SU-DHL-6 (cell line): Measurements from ENCODE around the gene WWOX.

Source experiments
- H2AFZ ChIP-seq: fragments of 200-600 bp; sonication (generic); 2 replicates; pipeline ENCODE4 v1.6.1; 2014; ENCODE audit warnings: low read depth, mild to moderate bottlenecking, moderate library complexity, mixed read lengths, antibody characterized with exemption, low read length; ENCODE audit not compliant: severe bottlenecking
- H3F3A ChIP-seq: fragments of 200-600 bp; shearing (Covaris generic); 2 replicates; pipeline ENCODE4 v1.6.0; 2016; ENCODE audit warnings: antibody characterized with exemption, mild to moderate bottlenecking; ENCODE audit not compliant: insufficient read depth
- H3K27ac ChIP-seq: fragments of 200-600 bp; sonication (generic); 2 replicates; pipeline ENCODE4 v1.5.1; 2016; ENCODE audit warnings: low read depth, mild to moderate bottlenecking, low read length, moderate library complexity, mixed read lengths
- H3K27me3 ChIP-seq: fragments of 200-600 bp; sonication (generic), shearing (Covaris generic); 2 replicates; pipeline ENCODE4 v1.6.0; 2014; ENCODE audit warnings: mild to moderate bottlenecking, low read length
- H3K36me3 ChIP-seq: fragments of 200-600 bp; sonication (generic); 2 replicates; pipeline ENCODE4 v1.6.1; 2014; ENCODE audit warnings: mild to moderate bottlenecking, low read length, mixed read lengths
- H3K4me2 ChIP-seq: fragments of 300-600, 200-600 bp; shearing (Covaris generic), sonication (generic); 2 replicates; pipeline ENCODE4 v1.6.0; 2014; ENCODE audit warnings: low read length, low read depth, mild to moderate bottlenecking; ENCODE audit not compliant: poor library complexity, severe bottlenecking
- H3K4me3 ChIP-seq: fragments of 200-600 bp; sonication (generic); 2 replicates; pipeline ENCODE4 v1.5.1; 2014; ENCODE audit warnings: antibody characterized with exemption, low read length, mild to moderate bottlenecking, mixed read lengths; ENCODE audit not compliant: insufficient read depth, poor library complexity, severe bottlenecking
- H3K79me2 ChIP-seq: fragments of 200-600 bp; sonication (generic); 2 replicates; pipeline ENCODE4 v1.6.1; 2014; ENCODE audit warnings: mild to moderate bottlenecking, low read length, moderate library complexity; ENCODE audit not compliant: insufficient read depth
- H3K9ac ChIP-seq: fragments of 200-600 bp; sonication (generic); 2 replicates; pipeline ENCODE4 v1.7.0; 2014; ENCODE audit warnings: mild to moderate bottlenecking, low read length
- H3K9me2 ChIP-seq: fragments of 200-600 bp; sonication (generic); replicated peaks from 2 replicates; pipeline ENCODE4 v1.6.1; 2014; ENCODE audit warnings: low read length; ENCODE audit not compliant: insufficient read depth
- H3K9me3 ChIP-seq: fragments of 200-600 bp; sonication (generic); 2 replicates; pipeline ENCODE4 v1.6.1; 2014; ENCODE audit warnings: low read length, mixed read lengths; ENCODE audit not compliant: insufficient read depth
- H4K20me1 ChIP-seq: fragments of 200-600 bp; sonication (generic); 2 replicates; pipeline ENCODE4 v1.6.1; 2014; ENCODE audit warnings: low read depth, mild to moderate bottlenecking, antibody characterized with exemption, low read length, moderate library complexity, mixed read lengths
- EZH2phosphoT487 ChIP-seq: fragments of 200-600 bp; sonication (generic), shearing (Covaris generic); conservative IDR thresholded peaks from 2 replicates; pipeline ENCODE4 v1.6.1; 2018; ENCODE audit warnings: mild to moderate bottlenecking, antibody characterized with exemption, low read length, moderate library complexity, mixed read lengths
- TF ChIP-seq, protein P1 (sequence below): fragments of 200-600 bp; sonication (generic); IDR thresholded peaks from one replicate; pipeline ENCODE4 v1.5.1; 2017; ENCODE audit warnings: antibody characterized with exemption, mild to moderate bottlenecking, low read length, moderate library complexity; ENCODE audit not compliant: insufficient read depth, poor library complexity, severe bottlenecking

WWOX gene

DNA sequence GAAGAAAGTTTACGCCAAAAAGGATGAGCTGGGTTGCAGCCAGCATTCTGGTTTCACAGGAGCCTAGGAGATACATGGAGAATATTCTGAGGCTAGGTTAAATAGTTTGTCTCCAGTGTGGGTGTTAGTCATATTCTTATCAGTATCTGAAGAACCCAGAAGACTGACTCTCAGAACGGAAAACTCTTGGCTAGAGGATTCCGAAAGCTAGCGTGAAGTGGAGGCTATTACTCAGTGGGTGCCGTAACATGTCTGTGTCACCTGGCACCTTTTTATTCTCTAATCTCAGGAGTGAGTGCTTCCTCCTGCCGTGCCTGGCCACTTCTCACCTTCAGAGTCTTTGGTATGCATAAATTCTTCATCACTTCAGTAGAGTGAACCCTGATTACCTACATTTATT is 199.5 kb downstream of the WWOX start:
- no peaks in the 10 kb centered on the region for H3K9me3 ChIP-seq
- H3K9ac ChIP-seq: no peak overlapping the region
- TF ChIP-seq EZH2phosphoT487: no peak
- TF ChIP-seq, protein P1, sequence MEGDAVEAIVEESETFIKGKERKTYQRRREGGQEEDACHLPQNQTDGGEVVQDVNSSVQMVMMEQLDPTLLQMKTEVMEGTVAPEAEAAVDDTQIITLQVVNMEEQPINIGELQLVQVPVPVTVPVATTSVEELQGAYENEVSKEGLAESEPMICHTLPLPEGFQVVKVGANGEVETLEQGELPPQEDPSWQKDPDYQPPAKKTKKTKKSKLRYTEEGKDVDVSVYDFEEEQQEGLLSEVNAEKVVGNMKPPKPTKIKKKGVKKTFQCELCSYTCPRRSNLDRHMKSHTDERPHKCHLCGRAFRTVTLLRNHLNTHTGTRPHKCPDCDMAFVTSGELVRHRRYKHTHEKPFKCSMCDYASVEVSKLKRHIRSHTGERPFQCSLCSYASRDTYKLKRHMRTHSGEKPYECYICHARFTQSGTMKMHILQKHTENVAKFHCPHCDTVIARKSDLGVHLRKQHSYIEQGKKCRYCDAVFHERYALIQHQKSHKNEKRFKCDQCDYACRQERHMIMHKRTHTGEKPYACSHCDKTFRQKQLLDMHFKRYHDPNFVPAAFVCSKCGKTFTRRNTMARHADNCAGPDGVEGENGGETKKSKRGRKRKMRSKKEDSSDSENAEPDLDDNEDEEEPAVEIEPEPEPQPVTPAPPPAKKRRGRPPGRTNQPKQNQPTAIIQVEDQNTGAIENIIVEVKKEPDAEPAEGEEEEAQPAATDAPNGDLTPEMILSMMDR: no peak
- no peak overlapping the region for H3K4me2 ChIP-seq
- no peaks in the 10 kb centered on the region for H3K79me2 ChIP-seq
- H2AFZ ChIP-seq: no peak overlapping the region
- no peaks in the 10 kb centered on the region for H3K27me3 ChIP-seq
- H3K36me3 ChIP-seq: no peaks in the 10 kb centered on the region
- no peaks in the 10 kb centered on the region for H4K20me1 ChIP-seq
- no peaks in the 10 kb centered on the region for H3K9me2 ChIP-seq
- no peak overlapping the region for H3K4me3 ChIP-seq
- H3F3A ChIP-seq: no peaks in the 10 kb centered on the region
- no peak overlapping the region for H3K27ac ChIP-seq

DNA sequence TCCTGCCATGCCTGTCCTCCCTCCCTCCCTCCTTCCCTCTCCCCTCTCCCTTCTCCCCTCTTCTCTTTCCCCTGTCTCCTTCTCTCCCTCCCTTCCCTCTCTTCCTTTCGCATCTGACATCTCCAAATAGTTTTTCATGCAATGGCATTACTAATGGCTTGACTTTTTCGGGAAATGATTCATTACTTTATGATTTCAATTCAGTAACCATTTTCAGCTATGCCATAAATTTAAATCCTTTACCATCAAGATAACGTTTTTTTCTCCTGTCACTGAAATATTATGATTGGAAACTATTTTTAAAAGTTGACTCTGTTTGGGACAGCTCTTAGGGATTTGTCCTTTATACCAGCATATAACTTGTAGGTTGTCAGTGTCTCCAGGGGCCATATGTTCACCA is 201.0 kb downstream of the WWOX start:
- no peaks in the 10 kb centered on the region for H3K9me3 ChIP-seq
- no peaks in the 10 kb centered on the region for H3K36me3 ChIP-seq
- H3K27ac ChIP-seq: no peak overlapping the region
- no peaks in the 10 kb centered on the region for H3K9me2 ChIP-seq
- H3K79me2 ChIP-seq: no peaks in the 10 kb centered on the region
- TF ChIP-seq, protein P1: no peak
- TF ChIP-seq EZH2phosphoT487: no peak
- no peak overlapping the region for H3K4me2 ChIP-seq
- no peak overlapping the region for H3K9ac ChIP-seq
- no peaks in the 10 kb centered on the region for H3F3A ChIP-seq
- no peaks in the 10 kb centered on the region for H3K27me3 ChIP-seq
- no peak overlapping the region for H3K4me3 ChIP-seq
- no peak overlapping the region for H2AFZ ChIP-seq
- H4K20me1 ChIP-seq: no peaks in the 10 kb centered on the region

DNA sequence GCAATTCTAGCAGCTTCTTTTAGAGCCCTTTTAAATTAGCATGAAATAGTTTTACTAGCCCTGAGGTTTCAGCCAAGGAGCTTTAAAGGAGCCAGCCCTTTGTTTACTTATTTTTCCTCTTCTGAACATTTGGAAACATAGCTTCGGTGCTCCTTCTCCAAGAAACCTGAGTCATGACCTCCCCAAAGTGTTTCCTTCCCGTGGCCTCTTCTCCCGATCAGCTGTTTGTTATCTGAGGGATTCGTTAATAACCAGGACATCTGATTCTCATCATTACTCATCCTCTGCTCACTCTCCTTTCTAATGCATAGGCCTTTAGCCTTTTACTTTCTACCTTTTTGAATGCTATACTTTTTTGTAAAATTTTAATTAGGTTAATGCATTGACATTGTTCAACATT is 204.5 kb downstream of the WWOX start:
- Histone ChIP-seq H3K9me2 (no peaks in the 10 kb centered on the region), H3K27ac (no peak overlapping the region), H3K4me2 (no peak overlapping the region), H3K79me2 (no peaks in the 10 kb centered on the region), H3K27me3 (no peaks in the 10 kb centered on the region), H3K4me3 (no peak overlapping the region), H3K36me3 (no peaks in the 10 kb centered on the region), H3K9ac (no peak overlapping the region), H4K20me1 (no peaks in the 10 kb centered on the region), H3F3A (no peaks in the 10 kb centered on the region), H2AFZ (no peak overlapping the region), H3K9me3 (no peaks in the 10 kb centered on the region)
- no peak for TF ChIP-seq EZH2phosphoT487
- TF ChIP-seq, protein P1: no peak

DNA sequence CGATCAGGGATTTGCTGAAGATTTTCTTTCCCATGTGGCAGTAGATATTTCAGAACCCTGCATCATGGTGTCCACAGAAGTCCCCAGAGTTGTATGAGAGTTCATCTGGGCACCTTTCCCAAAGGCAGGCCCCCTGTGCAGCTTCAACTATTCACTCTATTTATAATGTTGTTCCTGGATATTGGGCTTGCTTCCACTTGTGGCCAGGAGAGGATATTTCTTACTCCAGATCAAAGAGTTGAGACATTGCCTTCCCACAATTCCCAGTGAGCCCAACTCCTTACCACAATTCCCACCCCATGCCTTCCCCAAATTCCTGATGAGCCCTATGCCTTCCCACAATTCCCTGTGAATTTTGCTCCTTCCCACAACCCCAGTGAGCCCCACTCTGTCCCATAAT is 206.9 kb downstream of the WWOX start:
- Histone ChIP-seq H3K9ac (no peak overlapping the region), H3K9me2 (no peaks in the 10 kb centered on the region), H3K27me3 (no peaks in the 10 kb centered on the region), H3K27ac (no peak overlapping the region), H3K79me2 (no peaks in the 10 kb centered on the region), H3K9me3 (no peaks in the 10 kb centered on the region), H4K20me1 (no peaks in the 10 kb centered on the region), H2AFZ (no peak overlapping the region), H3F3A (no peaks in the 10 kb centered on the region), H3K36me3 (no peaks in the 10 kb centered on the region), H3K4me3 (no peak overlapping the region), H3K4me2 (no peak overlapping the region)
- TF ChIP-seq, protein P1: no peak
- no peak for TF ChIP-seq EZH2phosphoT487
